Measurements from ENCODE around the gene SMIM45.

Gene SMIM45

GRCh38 chr22:41949297-41949965, 2.5 kb upstream of the SMIM45 start:
- BruUV-seq (replicated peaks) = no TSS peak
- POLR2A ChIA-PET (ENCODE audit: unreplicated experiment) = no interaction called here

More at GRCh38 chr22:41949297-41949965, 2.5 kb upstream of the SMIM45 start:
- H2BK120ac ChIP-seq (ENCODE audit: low read depth, low read length) = no peak overlapping the region
- H2BK20ac ChIP-seq (ENCODE audit: low read depth, low read length) = no peak overlapping the region
- H2BK5ac ChIP-seq (ENCODE audit: low read depth, low read length, poor library complexity, severe bottlenecking) = no peak overlapping the region
- no peak overlapping the region for H3K14ac ChIP-seq (replicated peaks; ENCODE audit: low read depth, low read length)
- H2BK15ac ChIP-seq (ENCODE audit: low read depth, low read length) = no peak overlapping the region
- no peak overlapping the region for H3K4me2 ChIP-seq (ENCODE audit: low read depth, low read length)
- CTCF ChIA-PET = no interaction called here
- no peaks in the 10 kb centered on the region for H3K36me3 ChIP-seq (ENCODE audit: control insufficient read depth, insufficient read depth, low read length)
- H4K91ac ChIP-seq (ENCODE audit: insufficient read depth, low read depth, low read length) = no peak overlapping the region
- H4K8ac ChIP-seq (ENCODE audit: low read depth in 2 of 2, low read length in 2 of 2) = no peak overlapping the region
- TF ChIP-seq, protein P1, sequence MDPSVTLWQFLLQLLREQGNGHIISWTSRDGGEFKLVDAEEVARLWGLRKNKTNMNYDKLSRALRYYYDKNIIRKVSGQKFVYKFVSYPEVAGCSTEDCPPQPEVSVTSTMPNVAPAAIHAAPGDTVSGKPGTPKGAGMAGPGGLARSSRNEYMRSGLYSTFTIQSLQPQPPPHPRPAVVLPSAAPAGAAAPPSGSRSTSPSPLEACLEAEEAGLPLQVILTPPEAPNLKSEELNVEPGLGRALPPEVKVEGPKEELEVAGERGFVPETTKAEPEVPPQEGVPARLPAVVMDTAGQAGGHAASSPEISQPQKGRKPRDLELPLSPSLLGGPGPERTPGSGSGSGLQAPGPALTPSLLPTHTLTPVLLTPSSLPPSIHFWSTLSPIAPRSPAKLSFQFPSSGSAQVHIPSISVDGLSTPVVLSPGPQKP (IDR thresholded peaks at IDR 0.05; ENCODE audit: borderline replicate concordance, low read depth, low read length) = no peak
- no peak for TF ChIP-seq MAZ (IDR thresholded peaks at IDR 0.05; ENCODE audit: borderline replicate concordance, low read depth, low read length)
- H4K20me1 ChIP-seq (ENCODE audit: insufficient read depth, low read length) = no peaks in the 10 kb centered on the region; the same call in 1 of the 2 replicates
- in situ Hi-C loops (cut with MboI; ENCODE audit: low sequenced_read_pairs) = no loop called here
- dilution Hi-C loops (cut with HindIII; ENCODE audit: low sequenced_read_pairs, unreplicated experiment) = no loop called here
- no peak overlapping the region for H3K56ac ChIP-seq (ENCODE audit: extremely low read depth, insufficient read depth, low read length)
- H3K18ac ChIP-seq (ENCODE audit: low read depth, low read length) = no peak overlapping the region
- no peak overlapping the region for H3K4me3 ChIP-seq (ENCODE audit: insufficient read depth, low read depth, low read length)
- no peak overlapping the region for H2AK9ac ChIP-seq (replicated peaks; ENCODE audit: low read depth, low read length, poor library complexity)
- intact Hi-C loops (cut with micrococcal nuclease) = no loop called here
- H3K9me1 ChIP-seq (ENCODE audit: insufficient read depth, low read length) = no peaks in the 10 kb centered on the region
- no peaks in the 10 kb centered on the region for H3K27me3 ChIP-seq (ENCODE audit: control insufficient read depth, insufficient read depth, low read length)
- 75% methylated on average over 2 of the region's 7 CpGs; no CpG with 5 or more reads in 1 of the 2 experiments for WGBS, 2 experiments (ENCODE audit: extremely low coverage in 2 of 2, insufficient read length in 1 of 2)
- H3K4me1 ChIP-seq (ENCODE audit: control insufficient read depth, insufficient read depth, low read length) = peaks cover 6% of the 10 kb centered on the region; the same call in 1 of the 2 replicates
- H2AK5ac ChIP-seq (ENCODE audit: low read depth, low read length) = no peak overlapping the region
- DNase-seq = no peak
- H3K9ac ChIP-seq (ENCODE audit: low read depth, low read length) = no peak overlapping the region
- H2AFZ ChIP-seq (replicated peaks; ENCODE audit: low read length, poor library complexity) = no peak overlapping the region
- no peaks in the 10 kb centered on the region for H3K9me3 ChIP-seq (ENCODE audit: control insufficient read depth, insufficient read depth, low read length)
- H3K27ac ChIP-seq (ENCODE audit: insufficient read depth, low read length) = no peak overlapping the region
- no peak overlapping the region for H4K5ac ChIP-seq (ENCODE audit: low read depth, low read length)
- no peak overlapping the region for H3K4ac ChIP-seq (ENCODE audit: low read depth, low read length)
- ATAC-seq (ENCODE audit: low read depth) = no peak
- peaks cover 5 to 11% of the 10 kb centered on the region in 2 experiments for H3K79me1 ChIP-seq (ENCODE audit: low read depth in 1 of 2, low read length in 2 of 2)
- no peak overlapping the region for H3K23ac ChIP-seq (ENCODE audit: low read depth, low read length)

Measured in IMR-90 (cell line).